Tibial nerve (tissue), 4 donors: ENCODE measurements around the gene SLC7A1.

Source experiments
- EP300 ChIP-seq, 2 donors: sonication (generic); formaldehyde crosslinking; IDR thresholded peaks; one replicate each; pipeline ENCODE4 v1.6.1; 2017; ENCODE audit warnings: antibody characterized with exemption in 2 of 2, mild to moderate bottlenecking in 1 of 2
- POLR2A ChIP-seq, 2 donors: fragments of 450-650 bp; IDR thresholded peaks; one replicate each; pipeline ENCODE4 v1.6.1; 2017; ENCODE audit warnings: antibody characterized with exemption in 2 of 2, mild to moderate bottlenecking in 2 of 2, moderate library complexity in 2 of 2
- TF ChIP-seq, protein P1 (sequence below), 5 experiments: fragments of 200-600 bp in 3 of 5; fragments of 450-650 bp in 2 of 5; sonication (generic) in 3 of 5; IDR thresholded peaks; one replicate each; pipeline ENCODE4 v1.5.1; 2016 to 2019; ENCODE audit warnings: antibody characterized with exemption in 5 of 5, mild to moderate bottlenecking in 3 of 5, moderate library complexity in 2 of 5

DNA sequence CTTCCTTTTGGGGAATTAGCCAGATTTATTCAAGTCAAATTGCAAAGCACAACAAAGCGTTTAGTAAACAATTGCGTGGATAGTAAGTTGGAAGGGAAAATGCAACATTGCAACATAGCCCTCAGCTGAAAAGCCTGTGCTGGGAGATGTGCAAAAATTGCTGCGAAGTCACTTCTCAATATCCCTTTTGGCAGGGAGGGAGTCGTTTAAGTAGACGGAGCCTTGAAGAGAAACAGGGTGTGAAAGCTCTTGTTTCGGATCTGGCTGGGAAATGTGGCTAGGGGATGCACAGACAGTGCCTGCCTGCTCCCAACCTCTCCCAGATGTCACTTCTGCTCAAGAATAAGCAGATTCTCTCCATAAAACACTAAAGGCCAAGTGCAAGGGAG, 56.8 kb downstream of the SLC7A1 start:
- TF ChIP-seq, protein P1, sequence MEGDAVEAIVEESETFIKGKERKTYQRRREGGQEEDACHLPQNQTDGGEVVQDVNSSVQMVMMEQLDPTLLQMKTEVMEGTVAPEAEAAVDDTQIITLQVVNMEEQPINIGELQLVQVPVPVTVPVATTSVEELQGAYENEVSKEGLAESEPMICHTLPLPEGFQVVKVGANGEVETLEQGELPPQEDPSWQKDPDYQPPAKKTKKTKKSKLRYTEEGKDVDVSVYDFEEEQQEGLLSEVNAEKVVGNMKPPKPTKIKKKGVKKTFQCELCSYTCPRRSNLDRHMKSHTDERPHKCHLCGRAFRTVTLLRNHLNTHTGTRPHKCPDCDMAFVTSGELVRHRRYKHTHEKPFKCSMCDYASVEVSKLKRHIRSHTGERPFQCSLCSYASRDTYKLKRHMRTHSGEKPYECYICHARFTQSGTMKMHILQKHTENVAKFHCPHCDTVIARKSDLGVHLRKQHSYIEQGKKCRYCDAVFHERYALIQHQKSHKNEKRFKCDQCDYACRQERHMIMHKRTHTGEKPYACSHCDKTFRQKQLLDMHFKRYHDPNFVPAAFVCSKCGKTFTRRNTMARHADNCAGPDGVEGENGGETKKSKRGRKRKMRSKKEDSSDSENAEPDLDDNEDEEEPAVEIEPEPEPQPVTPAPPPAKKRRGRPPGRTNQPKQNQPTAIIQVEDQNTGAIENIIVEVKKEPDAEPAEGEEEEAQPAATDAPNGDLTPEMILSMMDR (IDR thresholded peaks at IDR 0.05) = no peak
- TF ChIP-seq POLR2A (IDR thresholded peaks at IDR 0.05) = no peak
- TF ChIP-seq EP300 (IDR thresholded peaks at IDR 0.05) = no peak
